ENCODE data around the gene PRRT4. TPM values are rescaled to one million over a fixed set of nuclear protein-coding genes. Genes with fewer than 3 reads are reported as not detected.
A peak's percentile ranks its signal among the peaks of the same experiment; 100 is the strongest.

PRRT4 gene
- under 0.01 and 0.13 TPM in 2 replicates for total RNA-seq

DNA sequence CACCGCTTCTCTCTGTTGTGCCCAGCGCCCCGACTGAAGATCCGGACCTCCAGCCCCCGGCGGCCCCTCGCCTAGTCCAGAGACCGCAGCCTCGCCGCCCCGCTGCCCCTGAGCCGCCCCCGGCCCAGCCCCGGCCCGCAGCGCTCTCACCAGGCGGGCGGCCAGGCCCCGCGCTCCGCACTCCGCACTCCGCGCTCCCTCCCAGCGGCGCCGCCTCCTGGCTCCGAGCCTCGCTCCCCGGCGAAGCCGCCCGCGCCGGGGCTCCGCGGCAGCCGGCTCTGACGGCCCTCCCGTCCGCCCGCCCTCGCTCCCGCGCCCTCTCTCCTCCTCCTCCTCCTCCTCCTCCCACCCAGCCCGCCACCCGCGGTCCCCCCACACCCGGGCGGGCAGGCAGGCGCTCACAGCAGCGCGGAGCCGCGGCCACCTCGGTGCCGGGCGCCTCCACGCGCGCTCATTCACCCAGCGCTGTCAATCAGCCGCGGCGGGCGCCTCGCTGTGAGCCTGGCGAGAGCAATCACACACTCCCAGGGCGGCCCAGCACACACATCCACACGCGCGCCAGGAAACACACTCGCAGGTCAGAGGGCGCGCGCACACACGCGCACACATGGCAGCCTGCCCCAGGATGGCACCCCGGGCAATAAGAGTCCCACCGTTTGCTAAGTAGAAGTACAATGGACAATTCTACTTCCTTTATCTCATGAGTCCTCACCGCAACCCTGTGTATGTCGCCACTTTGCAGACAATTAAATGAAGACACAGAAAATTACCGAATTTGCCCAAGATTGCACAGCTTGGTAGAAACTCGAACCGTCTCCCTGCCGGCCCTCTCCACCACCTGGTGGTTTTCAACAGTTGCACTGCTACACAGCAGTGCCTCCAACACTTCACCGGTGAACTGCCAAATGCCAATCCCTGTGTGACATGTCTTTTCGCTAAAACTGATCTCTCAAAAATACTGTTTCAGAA is at the start of gene PRRT4:
TSS of gene PRRT4 (minus strand) at position 280 of the 969 bp plus-strand sequence.
- no peaks in the 10 kb centered on the region for H3K36me3 ChIP-seq (ENCODE audit: control insufficient read depth, insufficient read depth, low read length)
- TF ChIP-seq, protein P1, sequence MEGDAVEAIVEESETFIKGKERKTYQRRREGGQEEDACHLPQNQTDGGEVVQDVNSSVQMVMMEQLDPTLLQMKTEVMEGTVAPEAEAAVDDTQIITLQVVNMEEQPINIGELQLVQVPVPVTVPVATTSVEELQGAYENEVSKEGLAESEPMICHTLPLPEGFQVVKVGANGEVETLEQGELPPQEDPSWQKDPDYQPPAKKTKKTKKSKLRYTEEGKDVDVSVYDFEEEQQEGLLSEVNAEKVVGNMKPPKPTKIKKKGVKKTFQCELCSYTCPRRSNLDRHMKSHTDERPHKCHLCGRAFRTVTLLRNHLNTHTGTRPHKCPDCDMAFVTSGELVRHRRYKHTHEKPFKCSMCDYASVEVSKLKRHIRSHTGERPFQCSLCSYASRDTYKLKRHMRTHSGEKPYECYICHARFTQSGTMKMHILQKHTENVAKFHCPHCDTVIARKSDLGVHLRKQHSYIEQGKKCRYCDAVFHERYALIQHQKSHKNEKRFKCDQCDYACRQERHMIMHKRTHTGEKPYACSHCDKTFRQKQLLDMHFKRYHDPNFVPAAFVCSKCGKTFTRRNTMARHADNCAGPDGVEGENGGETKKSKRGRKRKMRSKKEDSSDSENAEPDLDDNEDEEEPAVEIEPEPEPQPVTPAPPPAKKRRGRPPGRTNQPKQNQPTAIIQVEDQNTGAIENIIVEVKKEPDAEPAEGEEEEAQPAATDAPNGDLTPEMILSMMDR (IDR thresholded peaks at IDR 0.05; ENCODE audit: insufficient read depth, low read length, severe bottlenecking) = peak; percentile 3
- H3K27me3 ChIP-seq (ENCODE audit: control insufficient read depth, insufficient read depth, low read length) = peaks cover 2% of the 10 kb centered on the region
- DNase-seq (ENCODE audit: low read depth) (no peak), FAIRE-seq (peak; percentile 84)
- H3K4me3 ChIP-seq (ENCODE audit: low read depth, low read length) = peak within 1 kb of the TSS; percentile 45

DNA sequence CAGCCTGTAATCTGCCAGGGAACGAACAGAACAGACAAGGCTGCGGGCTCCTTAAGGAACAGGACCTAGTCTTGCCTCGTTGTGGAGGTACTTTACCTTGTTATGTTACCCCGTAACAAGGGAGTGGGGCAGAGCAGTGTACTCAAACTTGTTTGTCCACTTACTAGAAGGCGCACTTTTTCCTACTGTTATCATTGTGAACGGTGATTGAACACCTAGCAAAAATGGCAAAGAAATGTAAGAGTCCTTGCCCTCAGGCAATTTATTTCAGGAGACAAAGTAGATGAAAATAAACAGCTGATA is 48.9 kb upstream of the PRRT4 start:
- DNase-seq (ENCODE audit: low read depth) = peak; percentile 76
- TF ChIP-seq, protein P1 (IDR thresholded peaks at IDR 0.05; ENCODE audit: insufficient read depth, low read length, severe bottlenecking) = no peak
- Histone ChIP-seq H3K4me3 (ENCODE audit: low read depth, low read length) (peak overlapping the region; percentile 54), H3K36me3 (ENCODE audit: control insufficient read depth, insufficient read depth, low read length) (no peaks in the 10 kb centered on the region), H3K27me3 (ENCODE audit: control insufficient read depth, insufficient read depth, low read length) (no peaks in the 10 kb centered on the region)
- no peak for FAIRE-seq

DNA sequence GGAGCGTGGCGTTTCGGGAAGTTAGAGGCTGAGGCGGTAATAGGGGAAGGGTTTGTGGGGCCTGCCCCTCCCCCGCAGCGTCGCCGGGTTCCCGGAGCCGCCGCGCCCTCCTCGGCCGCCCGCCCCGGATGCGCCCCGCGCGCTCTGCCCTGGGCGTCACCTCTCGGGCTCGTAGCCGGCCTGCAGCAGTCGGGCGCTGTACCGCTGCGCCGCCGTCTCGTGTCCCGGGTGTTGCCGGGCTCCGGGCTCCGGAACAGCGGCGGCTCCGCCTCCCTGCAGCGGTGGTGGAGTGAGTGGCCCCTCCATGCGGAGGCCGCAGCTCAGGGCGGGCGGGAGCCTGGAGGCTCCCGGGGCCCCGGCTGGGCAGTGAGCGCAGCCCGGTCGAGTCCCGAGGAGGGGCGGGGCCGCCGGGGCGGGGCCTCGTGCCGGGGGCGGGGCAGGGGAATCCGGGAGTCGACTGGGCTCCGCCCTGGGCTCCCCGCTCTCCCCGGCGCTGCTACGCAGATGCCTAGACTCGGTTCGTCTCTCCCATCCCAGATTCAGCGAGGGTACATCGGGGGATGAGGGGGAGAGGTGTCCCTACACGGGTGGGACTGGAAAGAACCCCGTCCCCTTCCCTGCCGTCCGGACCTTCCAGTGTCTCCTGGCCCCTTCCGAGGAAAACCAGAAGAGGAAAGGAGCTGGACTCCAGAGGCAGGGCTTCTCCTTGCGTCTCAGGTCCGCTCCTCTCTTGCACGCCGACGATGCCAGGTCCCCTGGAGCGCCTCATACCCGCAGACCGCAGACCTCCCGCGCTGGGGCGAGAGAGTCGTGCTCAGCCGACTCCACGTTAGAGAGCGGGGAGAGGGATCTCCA is 48.3 kb upstream of the PRRT4 start, which contains the start of gene IMPDH1:
TSS of gene IMPDH1 (minus strand) at position 387 of the 855 bp plus-strand sequence. CDS start at position 306, 81 bp downstream.
- Histone ChIP-seq H3K27me3 (ENCODE audit: control insufficient read depth, insufficient read depth, low read length) (no peaks in the 10 kb centered on the region), H3K36me3 (ENCODE audit: control insufficient read depth, insufficient read depth, low read length) (no peaks in the 10 kb centered on the region), H3K4me3 (ENCODE audit: low read depth, low read length) (peak within 1 kb of the TSS; percentile 54)
- DNase-seq (ENCODE audit: low read depth) (peak; percentile 69), FAIRE-seq (no peak)
- TF ChIP-seq, protein P1 (IDR thresholded peaks at IDR 0.05; ENCODE audit: insufficient read depth, low read length, severe bottlenecking) = no peak

DNA sequence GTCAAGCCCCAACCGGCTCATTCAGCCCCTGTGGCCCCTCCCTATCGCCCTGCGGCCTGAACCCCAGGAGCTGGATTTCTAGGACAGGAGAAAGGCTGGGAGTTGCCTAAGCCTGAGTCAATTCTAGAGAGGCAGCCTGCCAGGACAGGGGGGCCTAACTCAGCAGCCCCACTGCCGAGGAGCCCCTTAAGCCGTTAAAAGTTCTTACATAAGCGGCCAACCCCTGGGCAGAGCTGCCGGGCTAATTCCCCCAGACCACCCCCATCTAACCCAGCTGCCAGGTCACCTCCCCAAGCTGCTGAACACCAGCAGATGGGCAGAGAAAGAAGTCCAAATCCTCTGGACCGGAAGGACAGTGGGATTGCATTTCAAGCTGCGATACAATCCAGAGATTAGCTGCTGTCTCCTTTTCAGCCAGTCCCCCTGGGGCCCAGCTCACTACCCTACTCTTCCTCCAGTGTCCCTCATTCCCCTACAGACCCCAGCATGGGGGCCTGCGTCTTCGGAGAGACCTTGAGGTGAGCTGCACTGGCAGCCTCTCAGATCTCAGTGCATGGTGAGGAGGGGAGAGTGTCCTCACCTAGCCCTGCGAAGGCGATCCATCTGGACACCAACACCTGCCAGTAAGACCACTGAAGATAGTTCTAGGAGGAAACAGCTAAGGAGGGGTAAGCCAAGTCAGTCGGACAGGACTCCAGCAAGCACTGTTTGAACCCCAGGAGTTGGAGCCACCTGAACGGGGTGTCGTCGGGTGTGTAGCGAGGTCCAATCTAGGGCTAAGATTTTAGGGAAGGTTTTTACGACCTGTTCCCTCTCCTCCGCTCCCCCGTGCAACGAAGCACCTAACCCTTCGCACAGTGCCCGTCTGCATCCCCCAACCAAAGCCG is 47.5 kb upstream of the PRRT4 start:
- DNase-seq (ENCODE audit: low read depth) (peak; percentile 59), FAIRE-seq (no peak)
- TF ChIP-seq, protein P1 (IDR thresholded peaks at IDR 0.05; ENCODE audit: insufficient read depth, low read length, severe bottlenecking) = no peak
- H3K27me3 ChIP-seq (ENCODE audit: control insufficient read depth, insufficient read depth, low read length) = no peaks in the 10 kb centered on the region
- no peaks in the 10 kb centered on the region for H3K36me3 ChIP-seq (ENCODE audit: control insufficient read depth, insufficient read depth, low read length)
- peak overlapping the region; percentile 54 for H3K4me3 ChIP-seq (ENCODE audit: low read depth, low read length)

Measured in bronchial epithelial cell (primary cell).